ENCODE results near the gene LPCAT2.

Gene LPCAT2, protein sequence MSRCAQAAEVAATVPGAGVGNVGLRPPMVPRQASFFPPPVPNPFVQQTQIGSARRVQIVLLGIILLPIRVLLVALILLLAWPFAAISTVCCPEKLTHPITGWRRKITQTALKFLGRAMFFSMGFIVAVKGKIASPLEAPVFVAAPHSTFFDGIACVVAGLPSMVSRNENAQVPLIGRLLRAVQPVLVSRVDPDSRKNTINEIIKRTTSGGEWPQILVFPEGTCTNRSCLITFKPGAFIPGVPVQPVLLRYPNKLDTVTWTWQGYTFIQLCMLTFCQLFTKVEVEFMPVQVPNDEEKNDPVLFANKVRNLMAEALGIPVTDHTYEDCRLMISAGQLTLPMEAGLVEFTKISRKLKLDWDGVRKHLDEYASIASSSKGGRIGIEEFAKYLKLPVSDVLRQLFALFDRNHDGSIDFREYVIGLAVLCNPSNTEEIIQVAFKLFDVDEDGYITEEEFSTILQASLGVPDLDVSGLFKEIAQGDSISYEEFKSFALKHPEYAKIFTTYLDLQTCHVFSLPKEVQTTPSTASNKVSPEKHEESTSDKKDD

DNA sequence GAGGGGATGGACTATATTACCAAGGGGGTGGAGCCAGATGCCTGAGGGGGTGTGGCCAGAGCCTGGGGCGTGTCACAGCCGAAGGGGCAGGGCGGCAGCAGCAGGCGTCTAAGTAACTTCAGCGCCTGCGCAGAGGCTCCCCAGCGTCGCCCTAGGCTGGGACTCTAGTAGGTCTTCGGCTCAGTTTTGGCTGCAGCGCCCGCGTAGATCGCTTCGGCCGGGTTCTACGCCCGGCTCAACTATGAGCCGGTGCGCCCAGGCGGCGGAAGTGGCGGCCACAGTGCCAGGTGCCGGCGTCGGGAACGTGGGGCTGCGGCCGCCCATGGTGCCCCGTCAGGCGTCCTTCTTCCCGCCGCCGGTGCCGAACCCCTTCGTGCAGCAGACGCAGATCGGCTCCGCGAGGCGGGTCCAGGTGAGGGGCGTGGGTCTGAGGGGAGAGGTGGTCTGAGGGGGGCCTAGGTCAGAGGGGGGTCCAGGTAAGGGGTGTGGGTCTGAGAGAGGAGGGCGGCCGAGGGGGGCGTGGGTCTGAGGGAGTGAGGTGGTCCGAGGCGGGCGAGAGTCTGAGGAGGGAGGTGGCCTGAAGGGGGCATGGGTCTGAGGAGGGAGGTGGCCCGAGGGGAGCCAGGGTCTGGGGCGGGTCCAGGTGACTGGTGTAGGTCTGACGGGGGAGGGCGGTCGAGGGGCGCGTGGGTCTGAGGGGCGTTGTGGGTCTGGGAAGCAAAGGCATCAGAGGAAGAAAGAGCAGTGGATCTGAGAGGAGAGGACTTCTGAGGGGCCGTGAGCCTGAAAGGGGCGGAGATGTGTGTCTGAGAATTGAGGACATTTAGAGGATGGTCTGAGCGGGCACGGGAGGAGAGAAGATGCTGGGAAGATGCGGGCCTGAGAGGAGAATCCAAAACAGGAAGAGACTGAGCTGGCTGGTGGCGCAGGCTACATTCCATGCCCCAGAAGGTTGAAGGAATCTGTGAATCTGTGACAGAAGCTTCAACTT is at the start of gene LPCAT2:
Gene LPCAT2, plus strand, starts transcription at position 132 of the 991 bp plus-strand sequence. Its CDS starts 110 bp downstream, at position 242.
- peak; percentile 72 to 82 (median 74) for DNase-seq

DNA sequence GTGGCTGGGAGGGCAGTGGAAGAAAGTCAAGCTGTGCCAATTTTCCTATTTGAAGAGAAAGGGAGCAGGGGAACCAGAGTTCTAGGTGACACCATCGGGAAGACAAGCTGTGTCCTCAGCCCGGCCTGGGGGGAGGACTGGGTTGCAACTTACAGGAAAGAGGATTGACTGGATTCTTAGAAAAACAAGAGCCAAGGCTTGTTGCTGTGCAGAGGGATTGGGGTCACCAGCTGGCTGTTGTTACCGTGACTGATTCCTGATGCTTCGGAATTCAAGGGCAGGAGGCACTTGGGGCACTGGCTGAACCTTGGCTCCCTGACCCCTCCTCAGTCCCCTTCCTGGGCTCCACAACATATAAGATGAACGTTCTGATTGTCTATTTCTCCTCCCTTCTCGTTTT is 46.6 kb upstream of the LPCAT2 start:
- DNase-seq: no peak

- DNase-seq: peak in 2 of 3 experiments; percentile 4 to 40
Observed at GRCh38 chr16:55464375-55464774, 44.5 kb upstream of the LPCAT2 start.

- DNase-seq: peak; percentile 69 to 90 (median 80)
Observed at GRCh38 chr16:55465077-55465896, 43.6 kb upstream of the LPCAT2 start.

- no peak for DNase-seq
Observed at GRCh38 chr16:55466209-55466608, 42.7 kb upstream of the LPCAT2 start.

GRCh38 chr16:55467898-55468297 is 41.0 kb upstream of the LPCAT2 start:
- DNase-seq: no peak

- DNase-seq: no peak
Observed at GRCh38 chr16:55468352-55468990, 40.4 kb upstream of the LPCAT2 start.

- DNase-seq: no peak
Observed at GRCh38 chr16:55469821-55470532, 38.9 kb upstream of the LPCAT2 start.

DNA sequence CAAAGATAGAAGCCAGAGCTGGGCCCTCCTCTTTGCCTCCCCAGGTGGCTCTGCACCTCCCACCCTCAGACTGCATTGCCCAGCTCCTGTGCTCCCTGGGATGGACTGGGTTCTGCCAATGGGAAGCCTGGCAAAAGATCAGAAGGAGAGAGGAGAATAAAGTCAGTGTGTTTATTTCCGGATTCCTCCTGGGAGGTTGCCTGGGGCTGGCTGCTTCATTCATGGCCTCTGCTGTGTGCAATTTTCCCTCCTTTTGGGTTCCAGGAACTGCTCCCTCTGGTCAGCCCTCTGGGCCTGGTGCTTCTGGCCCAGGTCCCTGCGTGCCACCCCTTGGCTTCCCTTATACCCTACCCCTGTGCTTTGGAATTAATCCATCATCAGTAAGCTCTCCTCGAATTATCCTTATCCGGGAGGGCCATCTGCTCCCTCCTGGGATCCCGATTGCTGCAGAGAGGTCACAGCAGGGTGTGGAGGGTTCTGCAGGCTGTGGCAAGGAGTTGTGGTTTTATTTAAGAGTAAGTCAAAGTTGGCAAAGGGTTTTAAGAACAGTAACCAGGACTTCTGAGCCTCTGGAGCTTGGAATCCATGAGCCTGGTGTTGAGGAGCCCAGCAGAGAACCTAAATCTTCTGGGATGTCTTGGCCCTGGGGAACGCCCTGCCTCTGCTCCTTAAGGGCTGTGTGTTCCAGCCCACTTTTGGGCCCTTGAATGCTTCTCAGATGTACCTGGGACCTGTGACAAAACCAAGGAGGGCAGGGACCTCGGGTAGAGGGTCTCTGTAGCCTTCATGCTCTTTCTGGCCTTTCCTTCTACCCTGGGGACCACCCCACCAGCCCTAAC is 38.1 kb upstream of the LPCAT2 start:
- peak in 2 of 3 experiments; percentile 3 for DNase-seq

- DNase-seq: no peak
Observed at GRCh38 chr16:55471448-55472097, 37.3 kb upstream of the LPCAT2 start.

DNA sequence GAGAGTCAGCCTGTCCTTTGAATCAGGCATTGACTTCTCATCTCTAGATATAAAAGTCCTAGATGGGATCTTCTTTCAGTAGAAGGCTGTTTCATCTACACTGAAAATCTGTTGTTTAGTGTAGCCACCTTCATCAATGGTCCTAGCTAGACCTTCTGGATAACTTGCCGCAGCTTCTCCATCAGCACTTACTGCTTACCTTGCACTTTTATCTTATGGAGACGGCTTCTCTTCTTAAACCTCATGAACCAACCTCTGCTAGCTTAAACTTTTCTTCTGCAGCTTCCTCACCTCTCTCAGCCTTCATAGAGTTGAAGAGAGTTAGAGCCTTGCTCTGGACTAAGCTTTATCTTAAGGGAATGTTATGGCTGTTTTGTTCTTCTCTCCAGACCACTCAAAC is 35.3 kb upstream of the LPCAT2 start:
- DNase-seq: no peak

- DNase-seq: no peak
Observed at GRCh38 chr16:55474821-55475220, 34.1 kb upstream of the LPCAT2 start.

DNA sequence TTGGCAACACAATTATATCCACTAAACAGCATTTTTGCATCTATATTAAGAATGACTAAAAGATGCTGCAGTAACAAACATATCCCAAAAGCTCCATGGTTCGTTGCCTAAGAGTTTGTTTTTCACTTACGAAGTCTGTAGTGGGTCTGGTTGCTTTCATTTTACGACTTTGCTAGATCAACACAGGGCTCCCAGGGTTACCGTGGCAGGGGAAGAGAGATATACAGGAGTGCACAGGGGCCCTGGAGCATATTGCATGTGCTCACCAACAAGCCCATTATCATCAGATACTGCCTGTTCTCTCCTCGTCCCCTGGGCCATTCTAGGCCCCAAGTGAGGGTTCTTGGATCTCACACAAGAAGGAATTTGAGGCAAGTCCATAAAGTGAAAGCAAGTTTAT is 33.0 kb upstream of the LPCAT2 start:
- DNase-seq: no peak

DNA sequence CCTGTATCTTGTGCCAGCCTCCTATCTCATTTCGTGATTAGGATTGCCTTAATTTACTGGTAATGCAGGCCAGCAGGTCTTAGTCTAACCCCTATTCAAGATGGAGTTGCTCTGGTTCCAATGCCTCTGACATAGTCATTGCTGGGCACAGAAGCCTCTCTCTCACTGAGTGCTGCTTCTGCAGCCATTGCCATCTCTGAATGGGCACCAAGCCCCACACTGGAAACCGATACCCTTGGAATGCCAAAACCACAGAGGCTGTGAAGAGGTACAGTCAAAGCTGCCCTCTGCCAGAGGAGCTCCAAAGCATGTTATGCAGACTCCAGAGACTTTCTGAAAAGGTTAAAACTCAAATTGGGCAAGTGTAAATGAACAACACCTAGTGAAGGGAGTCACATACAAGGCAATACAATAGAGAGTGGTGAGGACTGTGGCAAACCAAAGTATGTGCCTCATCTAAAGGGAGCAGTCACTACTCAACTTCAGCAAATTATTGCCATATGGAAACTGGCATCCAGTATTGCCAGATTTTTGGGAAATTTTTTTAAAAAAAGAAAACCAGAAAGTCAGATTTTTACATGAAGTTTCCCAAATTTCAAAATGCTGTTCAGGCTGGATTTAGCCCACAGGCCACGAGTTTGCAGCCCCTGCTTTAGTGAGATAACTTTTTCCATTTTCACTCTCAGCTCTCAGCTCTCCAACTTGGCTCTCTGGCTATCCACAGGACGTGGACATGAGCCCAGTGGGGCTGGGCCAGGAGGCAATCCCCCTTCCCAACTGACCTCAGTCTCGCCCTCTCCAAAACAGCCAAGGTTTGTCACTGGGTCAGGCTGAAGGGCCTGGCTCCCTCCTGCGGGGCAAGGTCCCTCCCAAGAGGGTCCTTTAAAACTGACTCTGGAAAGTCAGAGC is 32.0 kb upstream of the LPCAT2 start:
- DNase-seq: no peak

GRCh38 chr16:55477736-55478135 is 31.1 kb upstream of the LPCAT2 start:
- no peak for DNase-seq

- peak in 2 of 3 experiments; percentile 66 to 72 for DNase-seq
Observed at GRCh38 chr16:55478827-55479429, 29.9 kb upstream of the LPCAT2 start, which contains the start of gene MMP2. Gene MMP2, plus strand, starts transcription at chr16:55479198. Its CDS starts 282 bp downstream, at chr16:55479480.

- peak in 1 of 3 experiments; percentile 71 for DNase-seq
Observed at GRCh38 chr16:55479430-55480140, 29.3 kb upstream of the LPCAT2 start.

Measured in NCI-H1417 (cell line).